CD14-positive monocyte (primary cell): ENCODE measurements around the gene RNF227. TPM values are rescaled to one million over a fixed set of nuclear protein-coding genes. Genes with fewer than 3 reads are reported as not detected.

Source experiments
- DNase-seq, 3 donors: peaks; one replicate each; pipeline ENCODE4 v3.0.0-alpha.2; 2011 to 2022
- H2AFZ ChIP-seq: 2 replicates; pipeline ENCODE4 v1.6.0; 2012; ENCODE audit warnings: mild to moderate bottlenecking, low read depth, low read length, inconsistent platforms; ENCODE audit not compliant: insufficient read depth, poor library complexity, severe bottlenecking
- H3K27ac ChIP-seq, 2 donors: 1 replicate in 1 of 2; 2 replicates in 1 of 2; pipeline ENCODE4 v1.5.1; 2012 to 2013; ENCODE audit warnings: low read length in 2 of 2, control low read depth in 1 of 2, inconsistent platforms in 1 of 2, low read depth in 1 of 2, mild to moderate bottlenecking in 1 of 2
- H3K27me3 ChIP-seq, 2 donors: one replicate each; pipeline versions ENCODE4 v1.6.0 to v1.6.1; 2011 to 2013; ENCODE audit warnings: low read length in 2 of 2; ENCODE audit not compliant: control insufficient read depth in 2 of 2, insufficient read depth in 2 of 2
- H3K36me3 ChIP-seq, 2 donors: replicated peaks in 1 of 2; 1 replicate in 1 of 2; 2 replicates in 1 of 2; pipeline versions ENCODE4 v1.5.1 to v1.6.1; 2012 to 2013; ENCODE audit warnings: low read length in 2 of 2, control low read depth in 1 of 2, inconsistent platforms in 1 of 2, mild to moderate bottlenecking in 1 of 2; ENCODE audit not compliant: insufficient read depth in 2 of 2, control insufficient read depth in 1 of 2
- H3K4me1 ChIP-seq, 2 donors: 1 replicate in 1 of 2; 2 replicates in 1 of 2; pipeline versions ENCODE4 v1.5.1 to v1.6.1; 2012 to 2013; ENCODE audit warnings: low read length in 2 of 2, control low read depth in 1 of 2, inconsistent platforms in 1 of 2, mild to moderate bottlenecking in 1 of 2, moderate library complexity in 1 of 2; ENCODE audit not compliant: insufficient read depth in 2 of 2, control insufficient read depth in 1 of 2
- H3K4me2 ChIP-seq: replicated peaks from 2 replicates; pipeline ENCODE3; 2012; ENCODE audit warnings: low read length, moderate library complexity, mild to moderate bottlenecking; ENCODE audit not compliant: poor library complexity, severe bottlenecking; ENCODE audit errors: extremely low read depth
- H3K4me3 ChIP-seq, 3 experiments: fragments of 200-600 bp in 1 of 3; sonication (generic) in 1 of 3; replicated peaks in 1 of 3; 1 replicate in 2 of 3; 2 replicates in 1 of 3; pipeline ENCODE4 v1.5.1; 2011 to 2013; ENCODE audit warnings: low read length in 3 of 3, mild to moderate bottlenecking in 3 of 3, control low read depth in 2 of 3, low read depth in 2 of 3, inconsistent platforms in 1 of 3, moderate library complexity in 1 of 3
- H3K79me2 ChIP-seq: 2 replicates; pipeline ENCODE4 v1.6.0; 2012; ENCODE audit warnings: mild to moderate bottlenecking, control low read depth, inconsistent platforms, low read length, moderate library complexity; ENCODE audit not compliant: insufficient read depth
- H3K9ac ChIP-seq: 2 replicates; pipeline ENCODE4 v1.6.0; 2017; ENCODE audit warnings: low read length, mild to moderate bottlenecking; ENCODE audit not compliant: insufficient read depth, poor library complexity, severe bottlenecking
- H3K9me3 ChIP-seq, 2 donors: replicated peaks in 1 of 2; 1 replicate in 1 of 2; 2 replicates in 1 of 2; pipeline versions ENCODE4 v1.5.1 to v1.6.1; 2012 to 2013; ENCODE audit warnings: low read length in 2 of 2, control low read depth in 1 of 2; ENCODE audit not compliant: control insufficient read depth in 1 of 2, insufficient read depth in 1 of 2
- H4K20me1 ChIP-seq: 2 replicates; pipeline ENCODE4 v1.6.0; 2012; ENCODE audit warnings: mild to moderate bottlenecking, low read length, control low read depth, moderate library complexity; ENCODE audit not compliant: insufficient read depth
- H3K27ac Mint-ChIP-seq, 7 donors: one replicate each; pipeline ENCODE4 v1.8.0; 2020; ENCODE audit warnings: mild to moderate bottlenecking in 7 of 7, mixed read lengths in 7 of 7, moderate library complexity in 6 of 7, inconsistent platforms in 2 of 7
- H3K27me3 Mint-ChIP-seq, 3 donors: one replicate each; pipeline ENCODE4 v1.8.0; 2021 to 2022; ENCODE audit warnings: low read depth in 3 of 3, mild to moderate bottlenecking in 3 of 3, mixed read lengths in 3 of 3, moderate library complexity in 3 of 3, inconsistent platforms in 1 of 3
- H3K36me3 Mint-ChIP-seq, 2 donors: one replicate each; pipeline ENCODE4 v1.8.0; 2020; ENCODE audit warnings: mixed read lengths in 2 of 2, inconsistent platforms in 1 of 2, mild to moderate bottlenecking in 1 of 2
- H3K4me1 Mint-ChIP-seq: one replicate; pipeline ENCODE4 v1.8.0; 2020; ENCODE audit warnings: mild to moderate bottlenecking, mixed read lengths
- H3K4me3 Mint-ChIP-seq, 2 donors: one replicate each; pipeline ENCODE4 v1.8.0; 2020; ENCODE audit warnings: mild to moderate bottlenecking in 2 of 2, mixed read lengths in 2 of 2, moderate library complexity in 1 of 2
- H3K9me3 Mint-ChIP-seq, 7 donors: one replicate each; pipeline ENCODE4 v1.8.0; 2020 to 2022; ENCODE audit warnings: mixed read lengths in 7 of 7, mild to moderate bottlenecking in 6 of 7, moderate library complexity in 6 of 7, inconsistent platforms in 2 of 7
- WGBS: methylation state at CpG from one replicate; pipeline ENCODE4 v1.1.5; 2013; ENCODE audit warnings: missing lambda C conversion rate; ENCODE audit not compliant: insufficient coverage; 5-methylcytosine and 5-hydroxymethylcytosine counted together
- intact Hi-C, 2 donors: fragments of 100-400 bp; cut with micrococcal nuclease; formaldehyde crosslinking; loops; one replicate each; pipeline versions ENCODE4 v1.15.0 to v1.15.1; 2023
- polyA plus RNA-seq, 3 donors: library from polyadenylated mRNA; depleted of rRNA in 1 of 3; unstranded in 2 of 3; stranded (reverse) in 1 of 3; fragments of 300-500 nt in 2 of 3; fragments of >200 nt in 1 of 3; fragmentation: Illumina TruSeq in 2 of 3; gene quantifications; 1 replicate in 2 of 3; 2 replicates in 1 of 3; pipeline ENCODE4 v1.2.3, GENCODE V29; 2012 to 2021
- TF ChIP-seq, protein P1 (sequence below): fragments of 200-600 bp; IDR thresholded peaks from one replicate; pipeline ENCODE4 v1.8.0; 2022; ENCODE audit warnings: antibody characterized with exemption, mild to moderate bottlenecking

RNF227 gene
- polyA plus RNA-seq, 3 donors = 0.59 to 6.7 (median 1.3) TPM

GRCh38 chr17:7951143-7951792 is 35.2 kb upstream of the RNF227 start:
- H3K4me2 ChIP-seq = no peak overlapping the region
- H3K27me3 ChIP-seq = no peaks in the 10 kb centered on the region
- Mint-ChIP-seq H3K4me3 (no peak overlapping the region), H3K4me1 (peaks cover 16% of the 10 kb centered on the region), H3K27me3 (no peaks in the 10 kb centered on the region), H3K36me3 (peaks cover 40% of the 10 kb centered on the region in 2 donors), H3K9me3 (peaks cover 0 to 1% (median 0%) of the 10 kb centered on the region in 7 donors), H3K27ac (peak overlapping the region in 1 of 7 donors; percentile 67)
- no peaks in the 10 kb centered on the region for H3K9me3 ChIP-seq
- H2AFZ ChIP-seq = no peak overlapping the region
- no peak overlapping the region for H3K9ac ChIP-seq
- no peaks in the 10 kb centered on the region for H4K20me1 ChIP-seq
- no peak overlapping the region for H3K27ac ChIP-seq
- peaks cover 33 to 39% of the 10 kb centered on the region in 2 donors for H3K36me3 ChIP-seq
- DNase-seq = no peak
- no peaks in the 10 kb centered on the region for H3K79me2 ChIP-seq
- no peak overlapping the region for H3K4me3 ChIP-seq
- WGBS = no CpG with 5 or more reads among the region's 5 CpGs
- intact Hi-C loops = no loop called here
- TF ChIP-seq, protein P1, sequence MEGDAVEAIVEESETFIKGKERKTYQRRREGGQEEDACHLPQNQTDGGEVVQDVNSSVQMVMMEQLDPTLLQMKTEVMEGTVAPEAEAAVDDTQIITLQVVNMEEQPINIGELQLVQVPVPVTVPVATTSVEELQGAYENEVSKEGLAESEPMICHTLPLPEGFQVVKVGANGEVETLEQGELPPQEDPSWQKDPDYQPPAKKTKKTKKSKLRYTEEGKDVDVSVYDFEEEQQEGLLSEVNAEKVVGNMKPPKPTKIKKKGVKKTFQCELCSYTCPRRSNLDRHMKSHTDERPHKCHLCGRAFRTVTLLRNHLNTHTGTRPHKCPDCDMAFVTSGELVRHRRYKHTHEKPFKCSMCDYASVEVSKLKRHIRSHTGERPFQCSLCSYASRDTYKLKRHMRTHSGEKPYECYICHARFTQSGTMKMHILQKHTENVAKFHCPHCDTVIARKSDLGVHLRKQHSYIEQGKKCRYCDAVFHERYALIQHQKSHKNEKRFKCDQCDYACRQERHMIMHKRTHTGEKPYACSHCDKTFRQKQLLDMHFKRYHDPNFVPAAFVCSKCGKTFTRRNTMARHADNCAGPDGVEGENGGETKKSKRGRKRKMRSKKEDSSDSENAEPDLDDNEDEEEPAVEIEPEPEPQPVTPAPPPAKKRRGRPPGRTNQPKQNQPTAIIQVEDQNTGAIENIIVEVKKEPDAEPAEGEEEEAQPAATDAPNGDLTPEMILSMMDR = no peak
- peaks cover 0 to 6% of the 10 kb centered on the region in 2 donors for H3K4me1 ChIP-seq

GRCh38 chr17:7950578-7950977 is 34.5 kb upstream of the RNF227 start:
- Histone ChIP-seq H3K4me3 (no peak overlapping the region), H2AFZ (no peak overlapping the region), H3K79me2 (no peaks in the 10 kb centered on the region), H3K27me3 (no peaks in the 10 kb centered on the region), H3K36me3 (peaks cover 40 to 46% of the 10 kb centered on the region in 2 donors), H3K4me2 (no peak overlapping the region), H3K9ac (no peak overlapping the region), H3K27ac (no peak overlapping the region), H4K20me1 (no peaks in the 10 kb centered on the region), H3K4me1 (no peaks in the 10 kb centered on the region), H3K9me3 (no peaks in the 10 kb centered on the region)
- H3K4me1 Mint-ChIP-seq = peaks cover 10% of the 10 kb centered on the region
- H3K27ac Mint-ChIP-seq = no peak overlapping the region
- H3K36me3 Mint-ChIP-seq = peaks cover 47% of the 10 kb centered on the region in 2 donors
- peaks cover 0 to 1% (median 0%) of the 10 kb centered on the region in 7 donors for H3K9me3 Mint-ChIP-seq
- no peak for DNase-seq
- TF ChIP-seq, protein P1 = no peak
- H3K27me3 Mint-ChIP-seq = no peaks in the 10 kb centered on the region
- H3K4me3 Mint-ChIP-seq = no peak overlapping the region
- intact Hi-C loops = no loop called here
- no CpG with 5 or more reads among the region's 3 CpGs for WGBS
